ENCODE measurements around the gene FBXO47. TPM values are rescaled to one million over a fixed set of nuclear protein-coding genes. Genes with fewer than 3 reads are reported as not detected.
"Not testable (repeated sequence)": the region's sequence is repeated elsewhere in the genome, so short reads cannot be mapped to it uniquely, and the experiment has no call there.

Gene FBXO47
- total RNA-seq, 1 donor from 2014 or later = not detected

DNA sequence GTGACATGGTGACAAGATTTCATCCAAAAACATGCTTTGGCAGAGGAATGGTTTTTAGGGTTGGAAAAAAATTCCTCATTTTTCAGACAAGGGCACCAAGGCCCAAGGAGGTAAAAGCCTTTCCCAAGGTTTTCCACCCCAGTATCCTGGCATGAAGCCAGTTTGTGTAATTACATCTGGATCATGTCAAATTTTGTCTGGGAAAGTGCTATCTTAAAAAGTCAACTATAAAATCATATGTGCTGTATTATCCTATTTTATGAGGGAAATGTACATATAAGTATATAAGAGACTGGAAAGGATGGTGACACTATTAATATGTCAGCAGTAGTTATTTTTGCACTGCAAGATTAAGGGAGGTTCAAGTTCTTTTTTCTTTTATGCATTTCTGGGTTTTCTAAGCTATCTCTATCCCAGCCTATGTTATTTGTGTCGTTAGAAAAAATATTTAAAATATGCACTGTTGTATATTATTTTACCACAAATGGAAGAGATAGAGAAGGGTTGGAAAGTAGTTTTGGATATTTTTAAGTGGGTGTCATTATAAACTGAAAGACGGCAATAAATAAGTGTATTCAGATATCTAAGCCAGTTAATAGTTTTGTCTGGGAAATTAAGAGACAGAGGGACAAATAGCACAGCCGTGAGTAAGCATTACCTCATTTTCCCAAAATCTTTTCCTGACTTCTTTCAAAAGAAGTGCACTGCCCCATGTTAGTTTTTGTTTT is 13.5 kb upstream of the FBXO47 start:
- intact Hi-C loops (cut with micrococcal nuclease) = no loop called here
- Mint-ChIP-seq H3K27me3 (peaks cover 10% of the 10 kb centered on the region), H3K4me3 (no peak overlapping the region), H3K27ac (no peak overlapping the region), H3K36me3 (ENCODE audit: low read depth) (no peaks in the 10 kb centered on the region), H3K9me3 (no peaks in the 10 kb centered on the region), H3K4me1 (no peaks in the 10 kb centered on the region)
- ChIA-PET POLR2A (no interaction called here), CTCF (interaction anchor here (6.6 kb wide), 1 partner anchor 172 kb away, joined by 160 read pairs; the partner anchor contains the start of gene PLXDC1)
- ATAC-seq (ENCODE audit: low read depth) (no peak), DNase-seq (no peak)
- TF ChIP-seq, protein P1, sequence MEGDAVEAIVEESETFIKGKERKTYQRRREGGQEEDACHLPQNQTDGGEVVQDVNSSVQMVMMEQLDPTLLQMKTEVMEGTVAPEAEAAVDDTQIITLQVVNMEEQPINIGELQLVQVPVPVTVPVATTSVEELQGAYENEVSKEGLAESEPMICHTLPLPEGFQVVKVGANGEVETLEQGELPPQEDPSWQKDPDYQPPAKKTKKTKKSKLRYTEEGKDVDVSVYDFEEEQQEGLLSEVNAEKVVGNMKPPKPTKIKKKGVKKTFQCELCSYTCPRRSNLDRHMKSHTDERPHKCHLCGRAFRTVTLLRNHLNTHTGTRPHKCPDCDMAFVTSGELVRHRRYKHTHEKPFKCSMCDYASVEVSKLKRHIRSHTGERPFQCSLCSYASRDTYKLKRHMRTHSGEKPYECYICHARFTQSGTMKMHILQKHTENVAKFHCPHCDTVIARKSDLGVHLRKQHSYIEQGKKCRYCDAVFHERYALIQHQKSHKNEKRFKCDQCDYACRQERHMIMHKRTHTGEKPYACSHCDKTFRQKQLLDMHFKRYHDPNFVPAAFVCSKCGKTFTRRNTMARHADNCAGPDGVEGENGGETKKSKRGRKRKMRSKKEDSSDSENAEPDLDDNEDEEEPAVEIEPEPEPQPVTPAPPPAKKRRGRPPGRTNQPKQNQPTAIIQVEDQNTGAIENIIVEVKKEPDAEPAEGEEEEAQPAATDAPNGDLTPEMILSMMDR (IDR thresholded peaks at IDR 0.05) = no peak

DNA sequence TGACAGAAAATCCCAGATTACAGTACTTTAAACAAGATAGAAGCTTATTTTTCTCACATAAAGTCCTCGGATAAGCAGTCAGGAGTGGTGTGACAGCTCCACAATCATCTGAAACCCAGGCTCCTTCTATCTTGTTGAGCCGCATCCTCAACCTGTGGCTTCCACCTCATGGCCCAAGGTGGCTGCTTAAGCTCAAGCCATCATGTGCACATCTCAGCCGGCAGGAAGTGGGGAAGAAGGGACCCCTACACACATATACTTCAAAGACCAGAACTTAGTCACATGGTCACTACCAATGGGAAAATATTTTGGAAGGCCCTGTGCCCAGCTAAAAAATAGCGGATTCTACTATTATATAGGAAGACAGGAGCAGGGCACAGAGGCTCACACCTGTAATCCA is 11.0 kb upstream of the FBXO47 start:
- Mint-ChIP-seq H3K27me3 (peaks cover 11% of the 10 kb centered on the region), H3K4me3 (no peak overlapping the region), H3K36me3 (ENCODE audit: low read depth) (no peaks in the 10 kb centered on the region), H3K27ac (no peak overlapping the region), H3K4me1 (no peaks in the 10 kb centered on the region), H3K9me3 (no peaks in the 10 kb centered on the region)
- ChIA-PET CTCF (interaction anchor here (1.4 kb wide), 1 partner anchor 174 kb away, joined by 6 read pairs; no protein-coding TSS in a partner anchor), POLR2A (no interaction called here)
- DNase-seq (no peak), ATAC-seq (ENCODE audit: low read depth) (no peak)
- TF ChIP-seq, protein P1 (IDR thresholded peaks at IDR 0.05) = no peak
- intact Hi-C loops (cut with micrococcal nuclease) = no loop called here

DNA sequence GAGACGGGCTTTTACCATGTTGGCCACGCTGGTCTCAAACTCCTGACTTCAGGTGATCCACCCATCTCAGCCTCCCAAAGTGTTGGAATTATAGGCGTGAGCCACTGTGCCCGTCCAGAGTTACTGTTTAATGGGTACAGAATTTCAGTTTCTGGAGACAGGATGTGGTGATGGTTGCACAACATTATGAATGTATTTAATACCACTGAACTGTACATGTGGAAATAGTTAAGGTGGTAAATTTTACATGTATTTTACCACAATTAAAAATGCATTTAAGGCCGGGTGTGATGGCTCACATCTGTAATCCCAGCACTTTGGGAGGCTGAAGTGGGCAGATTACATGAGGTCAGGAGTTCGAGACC is 9.0 kb upstream of the FBXO47 start:
- ATAC-seq (ENCODE audit: low read depth) = not testable (repeated sequence)

DNA sequence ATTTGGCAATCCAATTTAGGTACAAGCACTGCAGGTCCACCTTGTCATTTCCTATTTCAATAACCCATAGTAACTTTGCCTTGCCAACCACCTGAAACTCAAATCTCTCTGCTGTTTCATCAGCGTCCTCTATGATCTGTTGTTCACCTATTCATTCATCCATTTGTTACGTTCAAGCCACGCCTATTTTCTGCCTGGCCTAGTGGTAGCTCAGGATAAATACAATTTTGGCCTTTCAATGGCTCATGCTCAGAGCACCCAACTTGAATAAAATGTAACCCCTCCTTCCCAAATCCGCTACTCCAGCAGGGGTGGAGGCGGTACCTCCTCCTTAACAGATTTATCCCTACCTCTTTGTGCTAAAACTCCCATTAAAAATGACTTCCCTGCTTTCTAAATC is 3.6 kb upstream of the FBXO47 start:
- Mint-ChIP-seq H3K36me3 (ENCODE audit: low read depth) (no peaks in the 10 kb centered on the region), H3K9me3 (no peaks in the 10 kb centered on the region), H3K27ac (no peak overlapping the region), H3K27me3 (peaks cover 2% of the 10 kb centered on the region), H3K4me3 (no peak overlapping the region), H3K4me1 (peaks cover 10% of the 10 kb centered on the region)
- intact Hi-C loops (cut with micrococcal nuclease) = no loop called here
- ChIA-PET CTCF (no interaction called here), POLR2A (interaction anchor here (0.7 kb wide), 1 partner anchor 117 kb away, joined by 3 read pairs; the partner anchor contains the start of gene RPL23)
- TF ChIP-seq, protein P1 (IDR thresholded peaks at IDR 0.05) = no peak
- ATAC-seq (ENCODE audit: low read depth) (no peak), DNase-seq (no peak)

More for the DNA sequence above, 9.0 kb upstream of the FBXO47 start:
- H3K4me1 Mint-ChIP-seq; H3K9me3 Mint-ChIP-seq; H3K36me3 Mint-ChIP-seq (ENCODE audit: low read depth); intact Hi-C loops (cut with micrococcal nuclease); CTCF ChIA-PET; H3K27ac Mint-ChIP-seq; H3K4me3 Mint-ChIP-seq; H3K27me3 Mint-ChIP-seq; DNase-seq: not testable (repeated sequence)
- POLR2A ChIA-PET = interaction anchor here (1.0 kb wide), 1 partner anchor 122 kb away, joined by 4 read pairs; no protein-coding TSS in a partner anchor

DNA sequence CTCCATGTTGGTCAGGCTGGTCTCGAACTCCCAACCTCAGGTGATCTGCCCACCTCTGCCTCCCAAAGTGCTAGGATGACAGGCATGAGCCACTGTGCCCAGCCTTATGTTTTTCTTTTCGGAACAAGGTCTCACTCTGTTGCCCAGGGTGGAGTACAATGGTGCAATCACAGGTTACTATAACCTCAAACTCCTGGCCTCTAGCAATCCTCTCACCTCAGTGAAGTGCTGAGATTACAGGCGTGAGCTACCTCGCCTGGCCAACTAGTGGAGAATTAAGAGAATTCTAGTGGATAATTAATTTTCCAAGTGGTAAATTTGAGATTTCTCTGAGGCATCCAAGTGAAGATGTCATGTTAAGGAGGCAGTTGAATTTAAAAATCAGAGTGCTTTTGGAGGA is 2.9 kb upstream of the FBXO47 start:
- no peaks in the 10 kb centered on the region for H3K36me3 Mint-ChIP-seq (ENCODE audit: low read depth)
- intact Hi-C loops (cut with micrococcal nuclease) = no loop called here
- peaks cover 10% of the 10 kb centered on the region for H3K4me1 Mint-ChIP-seq
- ChIA-PET POLR2A (no interaction called here), CTCF (no interaction called here)
- peaks cover 2% of the 10 kb centered on the region for H3K27me3 Mint-ChIP-seq
- no peak overlapping the region for H3K4me3 Mint-ChIP-seq
- DNase-seq (no peak), ATAC-seq (ENCODE audit: low read depth) (no peak)
- TF ChIP-seq, protein P1 (IDR thresholded peaks at IDR 0.05) = no peak
- H3K27ac Mint-ChIP-seq = no peak overlapping the region
- no peaks in the 10 kb centered on the region for H3K9me3 Mint-ChIP-seq
